Keratinocyte (primary cell): ENCODE data around the gene DTWD2. TPM values are rescaled to one million over a fixed set of nuclear protein-coding genes. Genes with fewer than 3 reads are reported as not detected.
"Not testable (repeated sequence)": the region's sequence is repeated elsewhere in the genome, so short reads cannot be mapped to it uniquely, and the experiment has no call there.

Experiments used
- DNase-seq: peaks from one replicate; pipeline ENCODE4 v3.0.0-alpha.2; 2011; ENCODE audit warnings: low read depth, missing footprints, low spot score
- FAIRE-seq: peaks from 2 replicates; lab custom pipeline; 2011; peaks lifted over from hg19 to GRCh38; lab: Jason Lieb, UNC
- H2AFZ ChIP-seq: 2 replicates; pipeline ENCODE4 v1.6.0; 2012; ENCODE audit warnings: low read length, control low read depth, inconsistent platforms; ENCODE audit not compliant: control insufficient read depth
- H3K27ac ChIP-seq: 2 replicates; pipeline ENCODE4 v1.5.1; 2011; ENCODE audit warnings: low read length; ENCODE audit not compliant: control insufficient read depth, insufficient read depth
- H3K27me3 ChIP-seq: 3 replicates; pipeline ENCODE4 v1.6.0; 2011; ENCODE audit warnings: low read length; ENCODE audit not compliant: control insufficient read depth, insufficient read depth; ENCODE audit errors: extremely low read depth
- H3K36me3 ChIP-seq, 2 experiments: 2 replicates in 1 of 2; 3 replicates in 1 of 2; pipeline ENCODE4 v1.5.1; 2011; ENCODE audit warnings: low read length in 2 of 2, mild to moderate bottlenecking in 1 of 2; ENCODE audit not compliant: control insufficient read depth in 2 of 2, insufficient read depth in 2 of 2; ENCODE audit errors: extremely low read depth in 1 of 2
- H3K4me1 ChIP-seq: 3 replicates; pipeline ENCODE4 v1.5.1; 2011; ENCODE audit warnings: low read length; ENCODE audit not compliant: control insufficient read depth, insufficient read depth; ENCODE audit errors: extremely low read depth
- H3K4me2 ChIP-seq: 3 replicates; pipeline ENCODE4 v1.6.0; 2011; ENCODE audit warnings: low read depth, low read length; ENCODE audit not compliant: control insufficient read depth, insufficient read depth; ENCODE audit errors: extremely low read depth
- H3K4me3 ChIP-seq, 3 experiments: fragments of 200-600 bp in 1 of 3; sonication (generic) in 1 of 3; 2 replicates in 2 of 3; 3 replicates in 1 of 3; pipeline ENCODE4 v1.5.1; 2011 to 2016; ENCODE audit warnings: low read length in 3 of 3, mild to moderate bottlenecking in 3 of 3, control low read depth in 2 of 3, inconsistent platforms in 1 of 3, low read depth in 1 of 3, mixed read lengths in 1 of 3, mixed run types in 1 of 3, moderate library complexity in 1 of 3; ENCODE audit not compliant: control insufficient read depth in 2 of 3, insufficient read depth in 2 of 3; ENCODE audit errors: extremely low read depth in 1 of 3
- H3K79me2 ChIP-seq: 2 replicates; pipeline ENCODE4 v1.6.0; 2012; ENCODE audit warnings: low read length; ENCODE audit not compliant: control insufficient read depth, insufficient read depth
- H3K9ac ChIP-seq: 3 replicates; pipeline ENCODE4 v1.6.0; 2011; ENCODE audit warnings: low read length; ENCODE audit not compliant: control insufficient read depth, insufficient read depth; ENCODE audit errors: extremely low read depth
- H3K9me1 ChIP-seq: 3 replicates; pipeline ENCODE4 v1.6.0; 2011; ENCODE audit warnings: low read length; ENCODE audit not compliant: control insufficient read depth, insufficient read depth; ENCODE audit errors: extremely low read depth
- H3K9me3 ChIP-seq: 2 replicates; pipeline ENCODE4 v1.5.1; 2012; ENCODE audit warnings: low read depth, low read length; ENCODE audit not compliant: control insufficient read depth
- H4K20me1 ChIP-seq: 3 replicates; pipeline ENCODE4 v1.6.0; 2011; ENCODE audit warnings: low read length; ENCODE audit not compliant: control insufficient read depth, insufficient read depth; ENCODE audit errors: extremely low read depth
- CTCF ChIP-seq, 3 experiments: IDR thresholded peaks in 1 of 3; conservative IDR thresholded peaks in 1 of 3; optimal IDR thresholded peaks in 1 of 3; 2 replicates in 2 of 3; 3 replicates in 1 of 3; pipeline versions ENCODE3 to v1.5.1; 2011; ENCODE audit warnings: low read length in 3 of 3, mild to moderate bottlenecking in 3 of 3, moderate library complexity in 2 of 3, control low read depth in 1 of 3, inconsistent platforms in 1 of 3; ENCODE audit not compliant: insufficient read depth in 2 of 3; ENCODE audit errors: extremely low read depth in 1 of 3
- EZH2 ChIP-seq: IDR thresholded peaks from one replicate; pipeline ENCODE4 v1.6.1; 2012; ENCODE audit warnings: inconsistent platforms, mild to moderate bottlenecking, low read length, moderate library complexity
- dilution Hi-C: fragments of 300-500 bp; cut with MboI; formaldehyde crosslinking; loops from one replicate; pipeline ENCODE4 v1.7.0; 2020; ENCODE audit warnings: low sequenced_read_pairs; ENCODE audit not compliant: extremely low pct_ligation_motif_present
- polyA plus RNA-seq, 5 experiments: library from polyadenylated mRNA; depleted of rRNA in 3 of 5; stranded (reverse) in 3 of 5; stranded (forward) in 1 of 5; unstranded in 1 of 5; fragments of >200 nt; gene quantifications; 1 replicate in 1 of 5; 2 replicates in 3 of 5; 3 replicates in 1 of 5; pipeline versions ENCODE4 v1.2.1 to v1.2.3, GENCODE V29; 2011 to 2012; ENCODE audit warnings: missing spikeins in 2 of 5, low read depth in 1 of 5, low replicate concordance in 1 of 5

DTWD2 gene
- polyA plus RNA-seq, 1 donor (not counting 4 experiments of a cell fraction or from before 2014, with no cell fraction given), result 2.9 TPM

DNA sequence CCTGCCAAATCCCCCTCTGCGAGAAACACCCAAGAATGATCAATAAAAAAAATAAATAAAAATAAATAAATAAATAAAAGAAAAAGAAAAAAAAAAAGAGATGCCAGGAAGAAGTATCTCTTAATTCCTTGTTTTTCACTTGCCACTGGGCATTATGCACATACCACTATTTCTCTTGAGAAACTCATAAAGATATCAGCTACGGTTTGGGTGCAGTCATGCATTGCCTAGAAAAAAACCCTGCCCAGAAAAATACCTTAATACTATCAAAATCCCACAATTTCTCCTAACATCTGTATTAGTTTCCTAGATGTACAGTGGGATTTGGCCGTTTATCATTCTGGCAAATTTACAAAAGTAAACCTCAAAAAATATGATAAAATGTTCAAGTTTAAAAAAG, 22.5 kb downstream of the DTWD2 start:
- Histone ChIP-seq H3K9me3 (no peaks in the 10 kb centered on the region), H3K4me3 (no peak overlapping the region), H3K79me2 (no peaks in the 10 kb centered on the region), H3K9ac (no peak overlapping the region), H3K4me1 (no peaks in the 10 kb centered on the region), H4K20me1 (no peaks in the 10 kb centered on the region), H2AFZ (no peak overlapping the region), H3K27ac (no peak overlapping the region), H3K36me3 (no peaks in the 10 kb centered on the region), H3K9me1 (no peaks in the 10 kb centered on the region), H3K4me2 (no peak overlapping the region), H3K27me3 (no peaks in the 10 kb centered on the region)
- DNase-seq (no peak), FAIRE-seq (no peak)
- TF ChIP-seq CTCF (optimal IDR thresholded peaks at IDR 0.05 in 1 of 3, IDR thresholded peaks at IDR 0.05 in 1 of 3, conservative IDR thresholded peaks at IDR 0.05 in 1 of 3; ENCODE audit: extremely low read depth in 1 of 3, insufficient read depth in 2 of 3, low read length in 3 of 3) (no peak), EZH2 (no peak)
- dilution Hi-C loops, result no loop called here

DNA sequence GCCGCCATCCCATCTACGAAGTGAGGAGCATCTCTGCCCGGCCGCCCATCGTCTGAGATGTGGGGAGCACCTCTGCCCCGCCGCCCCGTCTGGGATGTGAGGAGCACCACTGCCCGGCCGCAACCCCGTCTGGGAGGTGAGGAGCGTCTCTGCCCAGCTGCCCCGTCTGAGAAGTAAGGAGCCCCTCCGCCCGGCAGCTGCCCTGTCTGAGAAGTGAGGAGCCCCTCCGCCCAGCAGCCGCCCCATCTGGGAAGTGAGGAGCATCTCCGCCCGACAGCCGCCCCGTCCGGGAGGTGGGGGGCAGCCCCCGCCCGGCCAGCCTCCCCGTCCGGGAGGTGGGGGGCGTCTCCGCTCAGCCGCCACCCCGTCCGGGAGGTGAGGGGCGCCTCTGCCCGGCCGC, 23.4 kb downstream of the DTWD2 start:
- DNase-seq, H3K79me2 ChIP-seq, H3K27me3 ChIP-seq, H3K9ac ChIP-seq, H3K9me1 ChIP-seq, H2AFZ ChIP-seq, H3K4me1 ChIP-seq, H3K36me3 ChIP-seq, FAIRE-seq, dilution Hi-C loops, H3K27ac ChIP-seq, H4K20me1 ChIP-seq, H3K4me2 ChIP-seq, H3K9me3 ChIP-seq, H3K4me3 ChIP-seq: not testable (repeated sequence)

GRCh38 chr5:118964388-118964787, 24.0 kb downstream of the DTWD2 start:
- H3K9ac ChIP-seq, H3K36me3 ChIP-seq, H2AFZ ChIP-seq, H3K79me2 ChIP-seq, H3K27me3 ChIP-seq, dilution Hi-C loops, H3K4me1 ChIP-seq, FAIRE-seq, H3K4me2 ChIP-seq, DNase-seq, H4K20me1 ChIP-seq, H3K27ac ChIP-seq, H3K9me1 ChIP-seq, H3K9me3 ChIP-seq, H3K4me3 ChIP-seq: not testable (repeated sequence)
